Measurements from ENCODE around the gene MAGOH. TPM values are rescaled to one million over a fixed set of nuclear protein-coding genes. Genes with fewer than 3 reads are reported as not detected.

MAGOH gene
- polyA plus RNA-seq, 3 donors: 22.9 to 70.8 (median 69.2) TPM

DNA sequence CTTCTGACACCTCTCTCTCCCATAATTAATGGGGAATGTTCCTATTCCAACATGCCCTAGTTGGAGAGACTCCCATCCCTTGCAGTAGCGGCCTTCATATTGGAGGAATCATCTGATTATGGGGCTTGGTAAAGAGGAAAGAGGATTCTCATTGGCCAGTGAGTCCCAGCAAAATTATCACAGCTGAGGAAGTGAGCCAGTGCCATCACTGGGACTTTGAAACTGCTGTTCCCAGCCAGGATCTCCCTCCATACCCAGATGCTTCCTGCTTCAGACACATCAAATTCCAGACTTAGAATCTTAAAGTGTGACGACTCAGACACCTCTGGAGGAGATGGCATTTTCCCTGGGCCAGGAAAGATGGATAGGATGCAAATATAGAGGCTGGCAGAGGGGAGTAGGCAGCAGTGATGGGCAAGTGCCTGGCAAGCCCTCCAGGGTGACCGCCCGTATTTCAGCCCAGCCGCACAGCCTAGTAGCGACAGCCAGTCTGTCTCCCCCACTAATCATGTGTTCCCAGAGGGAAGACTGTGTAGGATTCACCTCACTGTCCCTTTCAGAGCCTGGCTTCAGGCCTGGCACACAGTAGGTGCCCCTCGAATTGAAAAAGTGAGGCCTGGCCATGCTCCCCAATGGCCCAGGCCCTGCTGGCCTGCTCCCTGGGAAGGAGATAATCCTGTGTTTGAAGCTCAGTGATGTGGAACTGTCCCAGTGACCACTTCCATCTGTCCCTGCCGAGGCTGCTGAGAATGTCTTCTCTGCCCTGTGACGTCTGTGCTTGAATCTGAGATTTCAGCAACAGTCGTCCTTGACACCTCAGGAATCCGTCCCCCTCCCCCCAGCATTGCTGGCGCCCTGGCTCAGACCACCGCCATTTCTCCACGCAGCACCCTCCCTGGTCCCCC is 41.2 kb upstream of the MAGOH start:
- Histone ChIP-seq H3K9me3 (replicated peaks in 1 of 2; ENCODE audit: control insufficient read depth in 1 of 2, insufficient read depth in 1 of 2, low read length in 2 of 2) (no peaks in the 10 kb centered on the region), H4K20me1 (ENCODE audit: insufficient read depth, low read length) (no peaks in the 10 kb centered on the region), H2AFZ (ENCODE audit: insufficient read depth, low read depth, low read length, poor library complexity, severe bottlenecking) (no peak overlapping the region), H3K4me3 (replicated peaks in 1 of 3; ENCODE audit: low read depth in 2 of 3, low read length in 3 of 3) (no peak overlapping the region), H3K4me1 (ENCODE audit: control insufficient read depth in 1 of 2, insufficient read depth in 2 of 2, low read length in 2 of 2) (no peaks in the 10 kb centered on the region), H3K27ac (ENCODE audit: low read depth in 1 of 2, low read length in 2 of 2) (no peak overlapping the region), H3K9ac (ENCODE audit: insufficient read depth, low read length, poor library complexity, severe bottlenecking) (no peak overlapping the region), H3K27me3 (ENCODE audit: control insufficient read depth in 2 of 2, insufficient read depth in 2 of 2, low read length in 2 of 2) (no peaks in the 10 kb centered on the region), H3K4me2 (replicated peaks; ENCODE audit: extremely low read depth, low read length, poor library complexity, severe bottlenecking) (no peak overlapping the region), H3K79me2 (ENCODE audit: insufficient read depth, low read length) (no peaks in the 10 kb centered on the region), H3K36me3 (replicated peaks in 1 of 2; ENCODE audit: control insufficient read depth in 1 of 2, insufficient read depth in 2 of 2, low read length in 2 of 2) (peaks cover 3 to 73% of the 10 kb centered on the region in 2 donors)
- no peaks in the 10 kb centered on the region for H3K4me1 Mint-ChIP-seq
- peak overlapping the region in 4 of 7 donors; percentile 27 to 55 (median 39) for H3K27ac Mint-ChIP-seq
- H3K27me3 Mint-ChIP-seq (ENCODE audit: low read depth in 3 of 3): no peaks in the 10 kb centered on the region
- no peaks in the 10 kb centered on the region for H3K9me3 Mint-ChIP-seq
- no peak for DNase-seq
- TF ChIP-seq, protein P1, sequence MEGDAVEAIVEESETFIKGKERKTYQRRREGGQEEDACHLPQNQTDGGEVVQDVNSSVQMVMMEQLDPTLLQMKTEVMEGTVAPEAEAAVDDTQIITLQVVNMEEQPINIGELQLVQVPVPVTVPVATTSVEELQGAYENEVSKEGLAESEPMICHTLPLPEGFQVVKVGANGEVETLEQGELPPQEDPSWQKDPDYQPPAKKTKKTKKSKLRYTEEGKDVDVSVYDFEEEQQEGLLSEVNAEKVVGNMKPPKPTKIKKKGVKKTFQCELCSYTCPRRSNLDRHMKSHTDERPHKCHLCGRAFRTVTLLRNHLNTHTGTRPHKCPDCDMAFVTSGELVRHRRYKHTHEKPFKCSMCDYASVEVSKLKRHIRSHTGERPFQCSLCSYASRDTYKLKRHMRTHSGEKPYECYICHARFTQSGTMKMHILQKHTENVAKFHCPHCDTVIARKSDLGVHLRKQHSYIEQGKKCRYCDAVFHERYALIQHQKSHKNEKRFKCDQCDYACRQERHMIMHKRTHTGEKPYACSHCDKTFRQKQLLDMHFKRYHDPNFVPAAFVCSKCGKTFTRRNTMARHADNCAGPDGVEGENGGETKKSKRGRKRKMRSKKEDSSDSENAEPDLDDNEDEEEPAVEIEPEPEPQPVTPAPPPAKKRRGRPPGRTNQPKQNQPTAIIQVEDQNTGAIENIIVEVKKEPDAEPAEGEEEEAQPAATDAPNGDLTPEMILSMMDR (IDR thresholded peaks at IDR 0.05): no peak
- peaks cover 40 to 66% of the 10 kb centered on the region in 2 donors for H3K36me3 Mint-ChIP-seq
- 65% methylated on average over 6 of the region's 14 CpGs for WGBS (ENCODE audit: insufficient coverage)
- no peak overlapping the region for H3K4me3 Mint-ChIP-seq
- intact Hi-C loops (cut with micrococcal nuclease): no loop called here

DNA sequence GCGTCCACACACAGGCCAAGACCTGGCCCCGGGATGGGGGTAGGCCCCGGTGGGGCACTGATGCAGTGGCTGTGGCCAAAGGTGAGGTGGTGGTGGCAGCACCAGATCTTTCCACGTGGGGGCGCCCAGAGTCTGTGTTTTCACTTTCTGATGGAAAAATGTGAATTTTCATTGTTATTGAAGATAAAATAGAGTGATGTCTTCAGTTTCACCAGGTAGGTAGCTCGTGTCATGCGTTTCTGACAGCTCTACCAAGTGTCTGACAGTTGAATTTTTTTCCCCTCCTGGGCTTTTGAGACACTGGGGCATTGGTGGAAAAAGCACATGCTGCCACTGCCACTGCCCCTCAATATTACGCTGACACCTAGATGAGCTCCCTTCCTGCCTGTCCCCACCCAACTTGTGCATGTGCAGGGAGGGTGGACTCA is 40.0 kb upstream of the MAGOH start:
- H3K27me3 ChIP-seq (ENCODE audit: control insufficient read depth in 2 of 2, insufficient read depth in 2 of 2, low read length in 2 of 2): no peaks in the 10 kb centered on the region
- peak overlapping the region in 2 of 7 donors; percentile 18 to 64 for H3K27ac Mint-ChIP-seq
- no peaks in the 10 kb centered on the region for H3K27me3 Mint-ChIP-seq (ENCODE audit: low read depth in 3 of 3)

More for the DNA sequence above, 40.0 kb upstream of the MAGOH start:
- peaks cover 49 to 73% of the 10 kb centered on the region in 2 donors for H3K36me3 Mint-ChIP-seq
- no peaks in the 10 kb centered on the region for H3K9me3 Mint-ChIP-seq
- DNase-seq: peak; percentile 21 to 48 (median 37)
- no peaks in the 10 kb centered on the region for H3K9me3 ChIP-seq (replicated peaks in 1 of 2; ENCODE audit: control insufficient read depth in 1 of 2, insufficient read depth in 1 of 2, low read length in 2 of 2)
- H3K27ac ChIP-seq (ENCODE audit: low read depth in 1 of 2, low read length in 2 of 2): no peak overlapping the region
- TF ChIP-seq, protein P1 (IDR thresholded peaks at IDR 0.05): peak; percentile 93
- H3K4me2 ChIP-seq (replicated peaks; ENCODE audit: extremely low read depth, low read length, poor library complexity, severe bottlenecking): no peak overlapping the region
- H3K36me3 ChIP-seq (replicated peaks in 1 of 2; ENCODE audit: control insufficient read depth in 1 of 2, insufficient read depth in 2 of 2, low read length in 2 of 2): peaks cover 5 to 78% of the 10 kb centered on the region in 2 donors
- H3K9ac ChIP-seq (ENCODE audit: insufficient read depth, low read length, poor library complexity, severe bottlenecking): no peak overlapping the region
- intact Hi-C loops (cut with micrococcal nuclease): loop anchor here in 1 of 2 donors (1.0 kb wide), 1 partner anchor 115 kb away; no protein-coding TSS in a partner anchor
- H3K4me1 Mint-ChIP-seq: peaks cover 7% of the 10 kb centered on the region
- WGBS (ENCODE audit: insufficient coverage): 0% methylated on average over 2 of the region's 8 CpGs
- no peaks in the 10 kb centered on the region for H4K20me1 ChIP-seq (ENCODE audit: insufficient read depth, low read length)
- H3K4me3 Mint-ChIP-seq: no peak overlapping the region
- no peaks in the 10 kb centered on the region for H3K4me1 ChIP-seq (ENCODE audit: control insufficient read depth in 1 of 2, insufficient read depth in 2 of 2, low read length in 2 of 2)
- no peaks in the 10 kb centered on the region for H3K79me2 ChIP-seq (ENCODE audit: insufficient read depth, low read length)
- no peak overlapping the region for H2AFZ ChIP-seq (ENCODE audit: insufficient read depth, low read depth, low read length, poor library complexity, severe bottlenecking)
- no peak overlapping the region for H3K4me3 ChIP-seq (replicated peaks in 1 of 3; ENCODE audit: low read depth in 2 of 3, low read length in 3 of 3)
